GM12865 (cell line): ENCODE results near the gene PRC1.

Source experiments
- DNase-seq: peaks from one replicate; pipeline ENCODE4 v3.0.0; 2010; ENCODE audit warnings: low read depth
- H3K4me3 ChIP-seq: 2 replicates; pipeline ENCODE4 v1.5.1; 2011; ENCODE audit warnings: mild to moderate bottlenecking, low read depth, low read length, control low read depth
- CTCF ChIP-seq: IDR thresholded peaks from 2 replicates; pipeline ENCODE4 v1.5.1; 2011; ENCODE audit warnings: low read length, control low read depth, low read depth, inconsistent platforms; ENCODE audit not compliant: insufficient read depth; ENCODE audit errors: missing control alignments

Gene PRC1

GRCh38 chr15:91031796-91032195 is 37.5 kb upstream of the PRC1 start:
- TF ChIP-seq CTCF, result no peak
- DNase-seq, result no peak
- H3K4me3 ChIP-seq, result no peak overlapping the region

- DNase-seq, result no peak
- no peak overlapping the region for H3K4me3 ChIP-seq
- no peak for TF ChIP-seq CTCF
Measured at GRCh38 chr15:91027677-91028076, 33.3 kb upstream of the PRC1 start.

- no peak overlapping the region for H3K4me3 ChIP-seq
- no peak for TF ChIP-seq CTCF
- no peak for DNase-seq
Measured at GRCh38 chr15:91023720-91024119, 29.4 kb upstream of the PRC1 start.

GRCh38 chr15:91022832-91023129 is 28.4 kb upstream of the PRC1 start:
- TF ChIP-seq CTCF, result no peak
- H3K4me3 ChIP-seq, result peak overlapping the region; percentile 78
- no peak for DNase-seq

GRCh38 chr15:91022075-91022831 is 27.9 kb upstream of the PRC1 start, which contains the start of gene VPS33B:
TSS of gene VPS33B (minus strand) at chr15:91022594. CDS start at chr15:91022249, 345 bp downstream.
- H3K4me3 ChIP-seq, result peak within 1 kb of the TSS; percentile 78
- no peak for TF ChIP-seq CTCF
- peak; percentile 92 for DNase-seq

- no peak for TF ChIP-seq CTCF
- DNase-seq, result no peak
- H3K4me3 ChIP-seq, result peak overlapping the region; percentile 78
Measured at GRCh38 chr15:91021516-91022074, 27.3 kb upstream of the PRC1 start.

GRCh38 chr15:91018158-91018557 is 23.8 kb upstream of the PRC1 start:
- no peak for TF ChIP-seq CTCF
- no peak overlapping the region for H3K4me3 ChIP-seq
- peak; percentile 18 for DNase-seq
